Parathyroid adenoma (tissue), 2 donors: ENCODE data around the gene PARD3B.
"Not testable (repeated sequence)": the region's sequence is repeated elsewhere in the genome, so short reads cannot be mapped to it uniquely, and the experiment has no call there.

Source experiments
- H2AFZ ChIP-seq: fragments of 300-600 bp; sonication (generic); one replicate; pipeline ENCODE4 v1.7.0; 2017; ENCODE audit warnings: antibody characterized with exemption, mild to moderate bottlenecking
- H3K27ac ChIP-seq: fragments of 300-600 bp; sonication (generic); one replicate; pipeline ENCODE4 v1.7.0; 2017
- H3K27me3 ChIP-seq: fragments of 300-600 bp; sonication (generic); one replicate; pipeline ENCODE4 v1.7.0; 2017; ENCODE audit warnings: low read length; ENCODE audit not compliant: control insufficient read depth, insufficient read depth
- H3K36me3 ChIP-seq: fragments of 300-600 bp; sonication (generic); one replicate; pipeline ENCODE4 v1.7.0; 2017; ENCODE audit warnings: low read length; ENCODE audit not compliant: control insufficient read depth, insufficient read depth
- H3K4me1 ChIP-seq: fragments of 300-600 bp; sonication (generic); one replicate; pipeline ENCODE4 v1.7.0; 2017; ENCODE audit warnings: control low read depth
- H3K4me2 ChIP-seq: fragments of 300-600 bp; sonication (generic); one replicate; pipeline ENCODE4 v1.7.0; 2017; ENCODE audit warnings: low read length
- H3K4me3 ChIP-seq: fragments of 300-600 bp; sonication (generic); one replicate; pipeline ENCODE4 v1.7.0; 2017; ENCODE audit warnings: low read depth, low read length
- H3K79me2 ChIP-seq: fragments of 300-600 bp; sonication (generic); one replicate; pipeline ENCODE4 v1.7.0; 2017; ENCODE audit warnings: control low read depth
- H3K9ac ChIP-seq: fragments of 300-600 bp; sonication (generic); one replicate; pipeline ENCODE4 v1.7.0; 2017; ENCODE audit warnings: mild to moderate bottlenecking
- H3K9me3 ChIP-seq: fragments of 300-600 bp; sonication (generic); one replicate; pipeline ENCODE4 v1.7.0; 2017; ENCODE audit warnings: low read length; ENCODE audit not compliant: control insufficient read depth
- TF ChIP-seq, protein P1 (sequence below): fragments of 300-600 bp; sonication (generic); IDR thresholded peaks from one replicate; pipeline ENCODE4 v1.7.0; 2017; ENCODE audit warnings: antibody characterized with exemption, mild to moderate bottlenecking
- donor health status: primary hyperparathyroidism.

Gene PARD3B

DNA sequence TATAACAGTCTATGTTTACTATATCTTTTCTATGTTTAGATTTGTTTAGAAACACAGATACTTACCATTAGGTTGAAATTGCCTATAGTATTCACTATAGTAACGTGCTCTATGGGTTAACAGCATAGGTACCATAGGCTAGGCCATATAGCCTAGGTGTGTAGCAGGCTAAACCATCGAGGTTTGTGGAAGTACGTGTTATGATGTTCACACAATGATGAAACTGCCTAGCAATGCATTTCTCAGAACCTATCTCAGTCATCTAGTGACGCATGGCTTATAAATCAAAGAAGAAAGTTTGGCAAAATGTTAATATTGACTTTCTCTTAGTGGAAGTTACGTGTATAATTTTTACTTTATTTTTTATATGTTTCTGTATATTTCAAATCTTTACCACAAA lies 670.8 kb downstream of the PARD3B start:
- no peak overlapping the region for H3K4me3 ChIP-seq
- no peaks in the 10 kb centered on the region for H3K4me1 ChIP-seq
- no peaks in the 10 kb centered on the region for H3K36me3 ChIP-seq
- no peaks in the 10 kb centered on the region for H3K27me3 ChIP-seq
- H3K9me3 ChIP-seq: no peaks in the 10 kb centered on the region
- H3K4me2 ChIP-seq: no peak overlapping the region
- H3K27ac ChIP-seq: no peak overlapping the region
- TF ChIP-seq, protein P1, sequence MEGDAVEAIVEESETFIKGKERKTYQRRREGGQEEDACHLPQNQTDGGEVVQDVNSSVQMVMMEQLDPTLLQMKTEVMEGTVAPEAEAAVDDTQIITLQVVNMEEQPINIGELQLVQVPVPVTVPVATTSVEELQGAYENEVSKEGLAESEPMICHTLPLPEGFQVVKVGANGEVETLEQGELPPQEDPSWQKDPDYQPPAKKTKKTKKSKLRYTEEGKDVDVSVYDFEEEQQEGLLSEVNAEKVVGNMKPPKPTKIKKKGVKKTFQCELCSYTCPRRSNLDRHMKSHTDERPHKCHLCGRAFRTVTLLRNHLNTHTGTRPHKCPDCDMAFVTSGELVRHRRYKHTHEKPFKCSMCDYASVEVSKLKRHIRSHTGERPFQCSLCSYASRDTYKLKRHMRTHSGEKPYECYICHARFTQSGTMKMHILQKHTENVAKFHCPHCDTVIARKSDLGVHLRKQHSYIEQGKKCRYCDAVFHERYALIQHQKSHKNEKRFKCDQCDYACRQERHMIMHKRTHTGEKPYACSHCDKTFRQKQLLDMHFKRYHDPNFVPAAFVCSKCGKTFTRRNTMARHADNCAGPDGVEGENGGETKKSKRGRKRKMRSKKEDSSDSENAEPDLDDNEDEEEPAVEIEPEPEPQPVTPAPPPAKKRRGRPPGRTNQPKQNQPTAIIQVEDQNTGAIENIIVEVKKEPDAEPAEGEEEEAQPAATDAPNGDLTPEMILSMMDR: no peak
- H3K9ac ChIP-seq: no peak overlapping the region
- H2AFZ ChIP-seq: no peak overlapping the region
- H3K79me2 ChIP-seq: no peaks in the 10 kb centered on the region

DNA sequence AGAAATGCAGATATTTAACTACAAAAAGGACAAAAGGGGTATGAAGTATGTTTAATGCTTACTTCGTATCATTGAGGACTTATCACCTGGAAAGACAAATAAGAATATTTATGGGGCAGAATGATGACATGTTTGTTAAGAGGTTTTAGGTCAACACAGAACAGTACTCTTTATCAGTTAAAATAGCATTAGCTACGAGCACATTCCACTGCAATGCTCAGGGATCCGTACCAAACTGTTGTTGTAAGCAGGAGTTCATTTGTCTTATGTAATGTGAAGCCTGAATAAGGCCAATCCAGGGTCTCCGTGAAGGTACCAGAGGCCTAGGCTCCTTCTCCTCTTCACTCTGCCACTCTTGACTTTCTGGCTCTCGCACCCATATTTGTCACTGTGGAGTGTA lies 671.3 kb downstream of the PARD3B start:
- TF ChIP-seq, protein P1: no peak
- H3K9me3 ChIP-seq: no peaks in the 10 kb centered on the region
- no peak overlapping the region for H3K27ac ChIP-seq
- H3K9ac ChIP-seq: no peak overlapping the region
- H3K4me1 ChIP-seq: no peaks in the 10 kb centered on the region
- H3K36me3 ChIP-seq: no peaks in the 10 kb centered on the region
- H3K27me3 ChIP-seq: no peaks in the 10 kb centered on the region
- no peaks in the 10 kb centered on the region for H3K79me2 ChIP-seq
- H2AFZ ChIP-seq: no peak overlapping the region
- no peak overlapping the region for H3K4me3 ChIP-seq
- no peak overlapping the region for H3K4me2 ChIP-seq

DNA sequence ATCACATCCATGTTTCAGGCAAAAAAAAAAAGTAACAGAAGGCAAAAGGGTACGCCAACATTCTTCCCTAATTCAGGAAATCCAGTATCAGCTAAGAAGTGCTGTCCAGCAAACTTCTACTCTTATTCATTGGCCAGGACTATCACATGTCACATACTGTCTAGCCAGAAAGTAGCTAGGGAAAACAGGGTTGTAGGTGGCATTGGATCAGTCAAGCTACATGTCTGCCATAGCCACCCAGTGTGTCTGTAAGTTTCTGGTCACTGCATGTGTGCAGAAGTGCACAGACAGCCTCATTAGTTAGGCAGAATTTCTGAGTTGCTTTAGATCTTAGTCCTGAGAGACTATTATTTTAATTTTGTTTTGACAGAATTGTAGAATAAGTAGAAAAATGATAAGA lies 671.7 kb downstream of the PARD3B start:
- Histone ChIP-seq H3K4me1 (no peaks in the 10 kb centered on the region), H3K4me3 (no peak overlapping the region), H3K27ac (no peak overlapping the region), H3K9me3 (no peaks in the 10 kb centered on the region), H2AFZ (no peak overlapping the region), H3K36me3 (no peaks in the 10 kb centered on the region), H3K4me2 (no peak overlapping the region), H3K9ac (no peak overlapping the region), H3K27me3 (no peaks in the 10 kb centered on the region), H3K79me2 (no peaks in the 10 kb centered on the region)
- TF ChIP-seq, protein P1: no peak

DNA sequence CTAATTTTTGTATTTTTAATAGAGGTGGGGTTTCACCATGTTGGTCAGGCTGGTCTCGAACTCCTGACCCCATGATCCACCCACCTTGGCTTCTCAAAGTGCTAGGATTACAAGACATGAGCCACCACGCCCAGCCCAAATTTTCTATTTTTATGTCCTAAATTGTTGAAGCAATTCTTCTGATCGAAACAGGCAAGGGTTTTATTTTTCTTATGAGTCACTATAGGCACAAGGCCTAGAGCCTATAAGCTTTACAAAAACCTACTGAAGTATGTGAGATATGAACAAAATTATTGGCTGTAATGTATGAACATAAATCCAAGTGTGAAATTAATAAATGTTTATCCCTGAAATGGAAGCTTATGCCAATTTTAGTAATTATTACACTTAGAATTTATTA lies 672.8 kb downstream of the PARD3B start:
- Histone ChIP-seq H3K4me3 (no peak overlapping the region), H3K79me2 (no peaks in the 10 kb centered on the region), H3K27me3 (no peaks in the 10 kb centered on the region), H3K27ac (no peak overlapping the region), H3K36me3 (no peaks in the 10 kb centered on the region), H3K9me3 (no peaks in the 10 kb centered on the region), H3K4me1 (no peaks in the 10 kb centered on the region), H3K4me2 (no peak overlapping the region), H2AFZ (no peak overlapping the region), H3K9ac (no peak overlapping the region)
- TF ChIP-seq, protein P1: no peak

DNA sequence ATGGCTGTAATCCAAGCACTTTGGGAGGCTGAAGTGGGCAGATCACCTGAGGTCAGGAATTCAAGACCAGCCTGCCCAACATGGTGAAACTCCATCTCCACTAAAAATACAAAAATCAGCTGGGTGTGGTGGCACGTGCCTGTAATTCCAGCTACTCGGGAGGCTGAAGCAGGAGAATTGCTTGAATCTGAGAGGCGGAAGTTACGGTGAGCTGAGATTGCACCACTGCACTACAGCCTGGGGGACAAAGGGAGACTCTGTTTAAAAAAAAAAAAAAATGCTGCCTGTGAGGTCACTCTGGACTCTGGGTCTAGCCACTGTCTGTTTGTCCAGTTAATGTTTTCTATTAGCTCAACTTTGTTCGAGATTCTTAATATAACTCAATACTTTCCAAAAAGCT lies 673.5 kb downstream of the PARD3B start:
- H3K36me3 ChIP-seq, H3K9me3 ChIP-seq, H3K4me3 ChIP-seq: not testable (repeated sequence)

More for the DNA sequence above, 673.5 kb downstream of the PARD3B start:
- H3K4me1 ChIP-seq, H3K27ac ChIP-seq, H3K79me2 ChIP-seq, H3K4me2 ChIP-seq, H3K27me3 ChIP-seq, H2AFZ ChIP-seq, H3K9ac ChIP-seq: not testable (repeated sequence)
